Transverse colon (tissue), 4 donors: ENCODE results near the gene BCKDHA.

Source experiments
- POLR2AphosphoS5 ChIP-seq, 3 donors: sonication (generic); formaldehyde crosslinking; IDR thresholded peaks; one replicate each; pipeline ENCODE4 v1.6.1; 2016; ENCODE audit warnings: antibody characterized with exemption in 3 of 3
- TF ChIP-seq, protein P1 (sequence below), 5 experiments: fragments of 200-600 bp in 3 of 5; fragments of 450-650 bp in 2 of 5; sonication (generic) in 3 of 5; IDR thresholded peaks; 1 replicate in 2 of 5; 2 replicates in 3 of 5; pipeline ENCODE4 v1.5.1; 2016 to 2017; ENCODE audit warnings: antibody characterized with exemption in 5 of 5, inconsistent platforms in 3 of 5, mild to moderate bottlenecking in 2 of 5, moderate library complexity in 1 of 5

DNA sequence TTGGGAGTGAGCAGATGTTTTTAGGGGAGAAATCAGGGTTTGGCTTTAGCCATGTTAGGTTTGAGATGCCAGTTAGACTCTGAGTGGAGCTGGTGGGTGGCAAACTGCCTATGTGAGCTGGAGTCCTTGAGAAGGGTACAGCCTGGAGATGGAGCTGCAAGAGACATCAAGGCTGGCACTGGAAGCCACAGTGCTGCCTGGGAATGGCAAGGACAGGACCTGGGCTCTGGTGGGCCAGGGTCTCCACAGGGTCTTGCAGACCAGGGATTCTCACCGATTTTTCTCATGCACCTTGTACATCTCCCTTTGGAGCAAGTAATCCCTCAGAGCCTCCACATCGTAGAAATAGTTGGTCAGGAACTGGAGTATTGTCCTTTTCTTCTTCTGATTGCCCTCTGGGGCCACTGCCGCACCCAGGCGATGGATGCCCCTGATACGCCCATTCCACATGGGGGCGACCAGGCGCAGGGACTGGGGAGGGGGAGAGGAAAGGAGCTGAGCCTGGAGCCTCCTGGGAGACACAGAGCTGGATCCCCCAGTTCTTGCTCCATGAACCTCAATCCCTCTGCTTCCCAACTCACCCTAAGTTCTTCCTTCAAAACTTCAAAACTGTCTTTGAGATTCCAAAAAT is 40.4 kb downstream of the BCKDHA start:
- no peak for TF ChIP-seq POLR2AphosphoS5 (IDR thresholded peaks at IDR 0.05)
- TF ChIP-seq, protein P1, sequence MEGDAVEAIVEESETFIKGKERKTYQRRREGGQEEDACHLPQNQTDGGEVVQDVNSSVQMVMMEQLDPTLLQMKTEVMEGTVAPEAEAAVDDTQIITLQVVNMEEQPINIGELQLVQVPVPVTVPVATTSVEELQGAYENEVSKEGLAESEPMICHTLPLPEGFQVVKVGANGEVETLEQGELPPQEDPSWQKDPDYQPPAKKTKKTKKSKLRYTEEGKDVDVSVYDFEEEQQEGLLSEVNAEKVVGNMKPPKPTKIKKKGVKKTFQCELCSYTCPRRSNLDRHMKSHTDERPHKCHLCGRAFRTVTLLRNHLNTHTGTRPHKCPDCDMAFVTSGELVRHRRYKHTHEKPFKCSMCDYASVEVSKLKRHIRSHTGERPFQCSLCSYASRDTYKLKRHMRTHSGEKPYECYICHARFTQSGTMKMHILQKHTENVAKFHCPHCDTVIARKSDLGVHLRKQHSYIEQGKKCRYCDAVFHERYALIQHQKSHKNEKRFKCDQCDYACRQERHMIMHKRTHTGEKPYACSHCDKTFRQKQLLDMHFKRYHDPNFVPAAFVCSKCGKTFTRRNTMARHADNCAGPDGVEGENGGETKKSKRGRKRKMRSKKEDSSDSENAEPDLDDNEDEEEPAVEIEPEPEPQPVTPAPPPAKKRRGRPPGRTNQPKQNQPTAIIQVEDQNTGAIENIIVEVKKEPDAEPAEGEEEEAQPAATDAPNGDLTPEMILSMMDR (IDR thresholded peaks at IDR 0.05), result no peak
